HepG2 (cell line): Measurements from ENCODE around the gene CACNA1D. TPM values are rescaled to one million over a fixed set of nuclear protein-coding genes. Genes with fewer than 3 reads are reported as not detected.

Experiments used
- ATAC-seq: fragments of 200-7000 bp; cut with Tn5 transposase; 3 replicates; pipeline ENCODE4 v1.9.1; 2020; ENCODE audit warnings: mild to moderate bottlenecking, moderate library complexity
- BruUV-seq: library from RNA; stranded (reverse); fragments of 400-500 nt; replicated peaks from 2 replicates; lab custom pipeline; 2021; lab: Mats Ljungman, UMichigan
- CTCF ChIA-PET: fragments of 300-600 bp; formaldehyde crosslinking; extraction: SDS; loops from one replicate; lab custom pipeline; 2021; ENCODE audit warnings: low total read pairs, inconsistent platforms, low intra/inter-chr PET ratio; lab: Yijun Ruan, JAX
- POLR2A ChIA-PET: fragments of 350-600 bp; sonication (Branson Sonifier 250); formaldehyde crosslinking; loops from one replicate; lab custom pipeline; 2020; ENCODE audit warnings: antibody characterized with exemption, inconsistent platforms; lab: Yijun Ruan, JAX
- DNase-seq: peaks from one replicate; pipeline ENCODE4 v3.0.0-alpha.2; 2015; ENCODE audit warnings: low spot score
- FAIRE-seq: peaks from 3 replicates; lab custom pipeline; 2011; peaks lifted over from hg19 to GRCh38; lab: Jason Lieb, UNC
- H2AFZ ChIP-seq: one replicate; pipeline ENCODE4 v1.6.1; 2011; ENCODE audit warnings: low read length, inconsistent platforms
- H3K27ac ChIP-seq: fragments of 300-600 bp; 3 replicates; pipeline ENCODE4 v1.8.0; 2011; ENCODE audit warnings: mixed run types, mild to moderate bottlenecking, mixed read lengths, low read length, inconsistent platforms; ENCODE audit not compliant: insufficient read depth; ENCODE audit errors: extremely low read length
- H3K27me3 ChIP-seq, 2 experiments: fragments of 200-600 bp in 1 of 2; 2 replicates in 1 of 2; 3 replicates in 1 of 2; pipeline versions ENCODE4 v1.6.0 to v1.8.0; 2011; ENCODE audit warnings: low read length in 2 of 2, mild to moderate bottlenecking in 2 of 2, moderate library complexity in 2 of 2, inconsistent platforms in 1 of 2; ENCODE audit not compliant: insufficient read depth in 2 of 2, control insufficient read depth in 1 of 2
- H3K36me3 ChIP-seq, 2 experiments: fragments of 200-600 bp in 1 of 2; replicated peaks in 1 of 2; 2 replicates in 1 of 2; 3 replicates in 1 of 2; pipeline versions ENCODE4 v1.5.1 to v1.8.0; 2011; ENCODE audit warnings: low read length in 2 of 2, inconsistent platforms in 1 of 2; ENCODE audit not compliant: insufficient read depth in 2 of 2, control insufficient read depth in 1 of 2
- H3K4me1 ChIP-seq: 2 replicates; pipeline ENCODE4 v1.5.1; 2012; ENCODE audit warnings: low read length, inconsistent platforms; ENCODE audit not compliant: insufficient read depth
- H3K4me2 ChIP-seq: 2 replicates; pipeline ENCODE4 v1.6.0; 2011; ENCODE audit warnings: low read depth, low read length, inconsistent platforms
- H3K4me3 ChIP-seq, 3 experiments: fragments of 200-600 bp in 1 of 3; sonication (generic), shearing (Covaris generic) in 1 of 3; replicated peaks in 1 of 3; 2 replicates each; pipeline ENCODE4 v1.5.1; 2011 to 2016; ENCODE audit warnings: low read length in 3 of 3, inconsistent platforms in 2 of 3, low read depth in 2 of 3, mild to moderate bottlenecking in 2 of 3, control low read depth in 1 of 3, mixed read lengths in 1 of 3; ENCODE audit not compliant: insufficient read depth in 1 of 3
- H3K79me2 ChIP-seq: one replicate; pipeline ENCODE4 v1.6.1; 2011; ENCODE audit warnings: low read length, inconsistent platforms; ENCODE audit not compliant: insufficient read depth
- H3K9ac ChIP-seq: 2 replicates; pipeline ENCODE4 v1.6.0; 2011; ENCODE audit warnings: mild to moderate bottlenecking, low read depth, low read length, inconsistent platforms; ENCODE audit not compliant: insufficient read depth
- H3K9me3 ChIP-seq: 2 replicates; pipeline ENCODE4 v1.5.1; 2012; ENCODE audit warnings: mild to moderate bottlenecking, low read length
- H4K20me1 ChIP-seq: 2 replicates; pipeline ENCODE4 v1.6.0; 2011; ENCODE audit warnings: inconsistent platforms, mild to moderate bottlenecking, low read length, moderate library complexity; ENCODE audit not compliant: insufficient read depth
- ATM ChIP-seq: fragments of 450-650 bp; IDR thresholded peaks from 2 replicates; pipeline ENCODE4 v1.7.1; 2017; ENCODE audit warnings: mild to moderate bottlenecking, borderline replicate concordance
- CCAR2 ChIP-seq: fragments of 200-400 bp; formaldehyde crosslinking; optimal IDR thresholded peaks from 2 replicates; pipeline ENCODE3; 2018; ENCODE audit warnings: low read depth, mild to moderate bottlenecking, low read length, moderate library complexity
- ELF1 ChIP-seq: sonication (generic); formaldehyde crosslinking; IDR thresholded peaks from 2 replicates; pipeline ENCODE4 v1.4.0; 2020; ENCODE audit warnings: missing genetic modification reagents
- HNRNPLL ChIP-seq: fragments of 200-400 bp; formaldehyde crosslinking; IDR thresholded peaks from 2 replicates; pipeline ENCODE4 v1.6.1; 2017; ENCODE audit warnings: mild to moderate bottlenecking, low read depth, low read length; ENCODE audit not compliant: poor library complexity, severe bottlenecking
- JDP2 ChIP-seq: sonication (generic); formaldehyde crosslinking; IDR thresholded peaks from 2 replicates; pipeline ENCODE4 v1.8.1; 2022; ENCODE audit warnings: missing genetic modification reagents, borderline replicate concordance
- MED13 ChIP-seq: sonication (generic); formaldehyde crosslinking; IDR thresholded peaks from 2 replicates; pipeline ENCODE4 v1.5.0; 2020; ENCODE audit warnings: missing genetic modification reagents
- PHF5A ChIP-seq: IDR thresholded peaks from one replicate; pipeline ENCODE4 v1.6.1; 2018; ENCODE audit warnings: low read depth, missing genetic modification reagents; ENCODE audit not compliant: unreplicated experiment
- SRSF4 ChIP-seq: fragments of 200-400 bp; formaldehyde crosslinking; IDR thresholded peaks from one replicate; pipeline ENCODE4 v1.6.1; 2018; ENCODE audit warnings: mild to moderate bottlenecking, low read depth, low read length, moderate library complexity; ENCODE audit not compliant: poor library complexity, severe bottlenecking
- TARDBP ChIP-seq: sonication (generic); formaldehyde crosslinking; IDR thresholded peaks from 2 replicates; pipeline ENCODE4 v1.8.0; 2022; ENCODE audit warnings: mild to moderate bottlenecking, missing genetic modification reagents
- TCF12 ChIP-seq, 2 experiments: fragments of 450-650 bp in 1 of 2; sonication (generic) in 1 of 2; formaldehyde crosslinking in 1 of 2; IDR thresholded peaks; 2 replicates each; pipeline versions ENCODE4 v1.6.1 to v1.8.0; 2017 to 2022; ENCODE audit warnings: antibody characterized with exemption in 1 of 2, mild to moderate bottlenecking in 1 of 2, missing genetic modification reagents in 1 of 2, moderate library complexity in 1 of 2
- TCF7L2 ChIP-seq: IDR thresholded peaks from 2 replicates; pipeline ENCODE4 v1.6.1; 2011; ENCODE audit warnings: mild to moderate bottlenecking, low read depth, low read length, moderate library complexity
- ZNF33A ChIP-seq: sonication (generic); formaldehyde crosslinking; IDR thresholded peaks from 2 replicates; pipeline ENCODE4 v1.5.1; 2020; ENCODE audit warnings: missing genetic modification reagents, mild to moderate bottlenecking, moderate library complexity, borderline replicate concordance
- whole genome bisulfite sequencing: methylation state at CpG from one replicate; pipeline ENCODE4 v1.1.6; 2017; ENCODE audit warnings: low lambda C conversion rate; 5-methylcytosine and 5-hydroxymethylcytosine counted together
- in situ Hi-C: cut with HindIII; loops from 2 replicates; pipeline ENCODE4 v1.10.0; 2017; ENCODE audit warnings: low pct_unique_long_range_greater_than_20kb; ENCODE audit not compliant: extremely low pct_ligation_motif_present
- intact Hi-C: fragments of 100-400 bp; cut with micrococcal nuclease; formaldehyde crosslinking; loops from one replicate; pipeline ENCODE4 v1.10.0; 2022; ENCODE audit not compliant: unreplicated experiment
- polyA plus RNA-seq, 8 experiments: library from polyadenylated mRNA; depleted of rRNA in 3 of 8; stranded (reverse) in 7 of 8; unstranded in 1 of 8; fragments of >200 nt; fragmentation: Illumina TruSeq in 4 of 8; extraction: Trizol in 4 of 8; gene quantifications; 2 replicates each; pipeline versions ENCODE4 v1.2.1 to v1.2.3, GENCODE V29; 2011 to 2016; ENCODE audit warnings: low read depth in 4 of 8, missing spikeins in 1 of 8, mixed read lengths in 1 of 8; ENCODE audit not compliant: insufficient read depth in 1 of 8
- total RNA-seq, 5 experiments: library from RNA; depleted of rRNA; stranded (reverse); fragments of >200 nt; fragmentation: Illumina TruSeq; extraction: Trizol; gene quantifications; 2 replicates each; pipeline ENCODE4 v1.2.3, GENCODE V29; 2016; ENCODE audit warnings: low read depth in 1 of 5
- TF ChIP-seq, protein P1 (sequence below): IDR thresholded peaks from 2 replicates; pipeline ENCODE4 v1.6.1; 2018; ENCODE audit warnings: missing genetic modification reagents, mild to moderate bottlenecking, missing compliant biosample characterization
- TF ChIP-seq, protein P2 (sequence below): sonication (generic); formaldehyde crosslinking; IDR thresholded peaks from 2 replicates; pipeline ENCODE4 v1.4.0; 2020; ENCODE audit warnings: missing genetic modification reagents

Gene CACNA1D
- total and polyA plus RNA-seq, 2 of the 13 experiments (the other 11 are each of a cell fraction or from before 2014, with no cell fraction given): 0.26 to 0.38 TPM

DNA sequence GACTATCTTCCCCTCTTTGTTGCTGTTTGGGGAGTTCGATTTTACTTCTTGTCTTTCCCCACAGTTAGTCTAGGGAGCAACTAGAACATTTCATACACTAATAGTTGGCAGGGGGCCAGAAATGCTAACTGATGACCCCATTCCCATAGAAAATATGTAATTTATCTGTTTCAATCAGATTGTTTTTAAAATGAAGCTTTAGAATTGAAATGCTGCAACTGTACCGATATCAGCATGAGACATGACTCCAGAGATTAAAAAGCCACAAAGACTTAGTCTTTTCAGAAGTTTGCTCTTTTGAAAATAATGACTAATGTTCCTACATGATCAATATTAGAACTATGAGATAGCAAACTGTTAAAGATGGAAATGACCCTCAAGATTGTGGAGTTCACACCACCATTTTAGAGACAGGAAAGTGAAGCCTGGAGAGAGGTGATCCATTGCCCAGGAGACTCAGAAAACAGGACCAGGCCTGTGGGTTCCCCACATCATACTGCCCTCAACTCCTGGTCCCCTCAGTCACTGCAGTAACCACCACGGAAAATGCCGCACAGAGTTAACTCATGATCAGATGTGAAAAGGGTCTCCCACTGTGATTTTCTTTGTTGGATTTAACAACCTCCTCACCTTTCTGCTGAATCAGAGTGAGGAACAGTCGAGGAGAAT is 221.5 kb downstream of the CACNA1D start:
- DNase-seq: no peak
- TF ChIP-seq, protein P1, sequence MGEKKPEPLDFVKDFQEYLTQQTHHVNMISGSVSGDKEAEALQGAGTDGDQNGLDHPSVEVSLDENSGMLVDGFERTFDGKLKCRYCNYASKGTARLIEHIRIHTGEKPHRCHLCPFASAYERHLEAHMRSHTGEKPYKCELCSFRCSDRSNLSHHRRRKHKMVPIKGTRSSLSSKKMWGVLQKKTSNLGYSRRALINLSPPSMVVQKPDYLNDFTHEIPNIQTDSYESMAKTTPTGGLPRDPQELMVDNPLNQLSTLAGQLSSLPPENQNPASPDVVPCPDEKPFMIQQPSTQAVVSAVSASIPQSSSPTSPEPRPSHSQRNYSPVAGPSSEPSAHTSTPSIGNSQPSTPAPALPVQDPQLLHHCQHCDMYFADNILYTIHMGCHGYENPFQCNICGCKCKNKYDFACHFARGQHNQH: no peak
- no peak for TF ChIP-seq PHF5A (CRISPR knock-in tag)
- TF ChIP-seq HNRNPLL: no peak
- TF ChIP-seq ATM: no peak
- no peak for TF ChIP-seq TCF12 (IDR thresholded peaks at IDR 0.05)
- TF ChIP-seq TCF12 (CRISPR knock-in tag; IDR thresholded peaks at IDR 0.05): no peak
- TF ChIP-seq MED13 (CRISPR knock-in tag): no peak
- TF ChIP-seq JDP2 (CRISPR knock-in tag): no peak
- no peak for TF ChIP-seq TARDBP
- TF ChIP-seq CCAR2: no peak
- TF ChIP-seq SRSF4: no peak
- no peak for TF ChIP-seq ELF1 (CRISPR knock-in tag)
- no peak for TF ChIP-seq ZNF33A (CRISPR knock-in tag)
- TF ChIP-seq TCF7L2: no peak
- TF ChIP-seq, protein P2, sequence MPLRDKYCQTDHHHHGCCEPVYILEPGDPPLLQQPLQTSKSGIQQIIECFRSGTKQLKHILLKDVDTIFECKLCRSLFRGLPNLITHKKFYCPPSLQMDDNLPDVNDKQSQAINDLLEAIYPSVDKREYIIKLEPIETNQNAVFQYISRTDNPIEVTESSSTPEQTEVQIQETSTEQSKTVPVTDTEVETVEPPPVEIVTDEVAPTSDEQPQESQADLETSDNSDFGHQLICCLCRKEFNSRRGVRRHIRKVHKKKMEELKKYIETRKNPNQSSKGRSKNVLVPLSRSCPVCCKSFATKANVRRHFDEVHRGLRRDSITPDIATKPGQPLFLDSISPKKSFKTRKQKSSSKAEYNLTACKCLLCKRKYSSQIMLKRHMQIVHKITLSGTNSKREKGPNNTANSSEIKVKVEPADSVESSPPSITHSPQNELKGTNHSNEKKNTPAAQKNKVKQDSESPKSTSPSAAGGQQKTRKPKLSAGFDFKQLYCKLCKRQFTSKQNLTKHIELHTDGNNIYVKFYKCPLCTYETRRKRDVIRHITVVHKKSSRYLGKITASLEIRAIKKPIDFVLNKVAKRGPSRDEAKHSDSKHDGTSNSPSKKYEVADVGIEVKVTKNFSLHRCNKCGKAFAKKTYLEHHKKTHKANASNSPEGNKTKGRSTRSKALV (CRISPR knock-in tag): no peak

More for the DNA sequence above, 221.5 kb downstream of the CACNA1D start:
- no peaks in the 10 kb centered on the region for H3K27me3 ChIP-seq
- 50% methylated on average over 5 of the region's 5 CpGs for WGBS
- intact Hi-C loops (no loop called here), in situ Hi-C loops (loop anchor here (10.0 kb wide), 1 partner anchor 341 kb away; no protein-coding TSS in a partner anchor)
- H3K9me3 ChIP-seq: no peaks in the 10 kb centered on the region
- H3K79me2 ChIP-seq: no peaks in the 10 kb centered on the region
- H3K36me3 ChIP-seq: no peaks in the 10 kb centered on the region
- CTCF ChIA-PET: no interaction called here
- H4K20me1 ChIP-seq: no peaks in the 10 kb centered on the region
- H3K4me3 ChIP-seq: no peak overlapping the region
- H3K9ac ChIP-seq: no peak overlapping the region
- no peak overlapping the region for H3K4me2 ChIP-seq
- FAIRE-seq (no peak), ATAC-seq (no peak)
- POLR2A ChIA-PET: no interaction called here
- no peak overlapping the region for H3K27ac ChIP-seq
- no peak overlapping the region for H2AFZ ChIP-seq
- no peaks in the 10 kb centered on the region for H3K4me1 ChIP-seq
- BruUV-seq: no TSS peak
